HepG2 (cell line): Measurements from ENCODE around the gene UCN3. TPM values are rescaled to one million over a fixed set of nuclear protein-coding genes. Genes with fewer than 3 reads are reported as not detected.
A peak's percentile ranks its signal among the peaks of the same experiment; 100 is the strongest.

Experiments used
- CCDC6 ChIP-seq: sonication (generic); formaldehyde crosslinking; IDR thresholded peaks from 2 replicates; pipeline ENCODE4 v1.8.1; 2022; ENCODE audit warnings: mild to moderate bottlenecking, missing genetic modification reagents, moderate library complexity
- FOXJ3 ChIP-seq: sonication (generic); formaldehyde crosslinking; IDR thresholded peaks from 2 replicates; pipeline ENCODE4 v1.4.0; 2020; ENCODE audit warnings: missing genetic modification reagents, mild to moderate bottlenecking, borderline replicate concordance
- HDAC2 ChIP-seq: sonication (generic); formaldehyde crosslinking; IDR thresholded peaks from 2 replicates; pipeline ENCODE4 v1.4.0; 2020; ENCODE audit warnings: missing genetic modification reagents
- KLF16 ChIP-seq, 2 experiments: sonication (generic) in 1 of 2; formaldehyde crosslinking in 1 of 2; IDR thresholded peaks; 2 replicates each; pipeline versions ENCODE4 v1.6.1 to v1.8.0; 2016 to 2023; ENCODE audit warnings: missing genetic modification reagents in 2 of 2, missing compliant biosample characterization in 1 of 2
- MXI1 ChIP-seq: IDR thresholded peaks from 3 replicates; pipeline ENCODE4 v1.6.1; 2012; ENCODE audit warnings: low read depth, low read length, inconsistent platforms, borderline replicate concordance
- PHB2 ChIP-seq: fragments of 450-650 bp; IDR thresholded peaks from 2 replicates; pipeline ENCODE4 v1.6.1; 2018; ENCODE audit not compliant: partially characterized antibody
- PTBP1 ChIP-seq: fragments of 200-400 bp; formaldehyde crosslinking; IDR thresholded peaks from 2 replicates; pipeline ENCODE4 v1.6.1; 2018; ENCODE audit warnings: low read length, low read depth; ENCODE audit not compliant: poor library complexity, severe bottlenecking
- RAD21 ChIP-seq: fragments of 450-650 bp; formaldehyde crosslinking; IDR thresholded peaks from 2 replicates; pipeline ENCODE4 v1.5.0; 2020; ENCODE audit warnings: mild to moderate bottlenecking
- SALL2 ChIP-seq: sonication (generic); formaldehyde crosslinking; IDR thresholded peaks from 2 replicates; pipeline ENCODE4 v1.8.1; 2023; ENCODE audit warnings: mild to moderate bottlenecking, missing genetic modification reagents, inconsistent platforms
- SIN3B ChIP-seq: fragments of 150-350 bp; IDR thresholded peaks from 2 replicates; pipeline ENCODE4 v1.6.1; 2014; ENCODE audit warnings: low read length
- SIX1 ChIP-seq: sonication (generic); formaldehyde crosslinking; IDR thresholded peaks from 2 replicates; pipeline ENCODE4 v1.4.0; 2020; ENCODE audit warnings: missing genetic modification reagents, borderline replicate concordance
- ZNF382 ChIP-seq: sonication (generic); formaldehyde crosslinking; IDR thresholded peaks from 2 replicates; pipeline ENCODE4 v1.5.0; 2020; ENCODE audit warnings: missing genetic modification reagents, mild to moderate bottlenecking, borderline replicate concordance
- ZNF709 ChIP-seq: sonication (generic); formaldehyde crosslinking; IDR thresholded peaks from 2 replicates; pipeline ENCODE4 v1.5.0; 2020; ENCODE audit warnings: mild to moderate bottlenecking, missing genetic modification reagents
- ZNF724P ChIP-seq: sonication (generic); formaldehyde crosslinking; IDR thresholded peaks from 2 replicates; pipeline ENCODE4 v1.8.0; 2022; ENCODE audit warnings: missing genetic modification reagents, borderline replicate concordance
- ZNF749 ChIP-seq: sonication (generic); formaldehyde crosslinking; IDR thresholded peaks from 2 replicates; pipeline ENCODE4 v1.8.0; 2022; ENCODE audit warnings: mild to moderate bottlenecking, missing genetic modification reagents, moderate library complexity, borderline replicate concordance
- ZNF878 ChIP-seq: sonication (generic); formaldehyde crosslinking; IDR thresholded peaks from 2 replicates; pipeline ENCODE4 v1.8.1; 2023; ENCODE audit warnings: mild to moderate bottlenecking, missing genetic modification reagents, moderate library complexity
- polyA plus RNA-seq, 8 experiments: library from polyadenylated mRNA; depleted of rRNA in 3 of 8; stranded (reverse) in 7 of 8; unstranded in 1 of 8; fragments of >200 nt; fragmentation: Illumina TruSeq in 4 of 8; extraction: Trizol in 4 of 8; gene quantifications; 2 replicates each; pipeline versions ENCODE4 v1.2.1 to v1.2.3, GENCODE V29; 2011 to 2016; ENCODE audit warnings: low read depth in 4 of 8, missing spikeins in 1 of 8, mixed read lengths in 1 of 8; ENCODE audit not compliant: insufficient read depth in 1 of 8
- total RNA-seq, 5 experiments: library from RNA; depleted of rRNA; stranded (reverse); fragments of >200 nt; fragmentation: Illumina TruSeq; extraction: Trizol; gene quantifications; 2 replicates each; pipeline ENCODE4 v1.2.3, GENCODE V29; 2016; ENCODE audit warnings: low read depth in 1 of 5
- TF ChIP-seq, protein P1 (sequence below): sonication (generic); formaldehyde crosslinking; IDR thresholded peaks from 2 replicates; pipeline ENCODE4 v1.5.1; 2020; ENCODE audit warnings: mild to moderate bottlenecking, missing genetic modification reagents, moderate library complexity
- TF ChIP-seq, protein P2 (sequence below), 2 experiments: sonication (generic) in 1 of 2; formaldehyde crosslinking in 1 of 2; IDR thresholded peaks; 2 replicates each; pipeline versions ENCODE4 v1.5.1 to v1.6.1; 2011 to 2020; ENCODE audit warnings: borderline replicate concordance in 1 of 2, low read depth in 1 of 2, low read length in 1 of 2, mild to moderate bottlenecking in 1 of 2, missing genetic modification reagents in 1 of 2, moderate library complexity in 1 of 2
- TF ChIP-seq, protein P3 (sequence below): sonication (generic); formaldehyde crosslinking; IDR thresholded peaks from 2 replicates; pipeline ENCODE4 v1.4.0; 2020; ENCODE audit warnings: missing genetic modification reagents

Gene UCN3
- total and polyA plus RNA-seq, 2 of the 13 experiments (the other 11 are each of a cell fraction or from before 2014, with no cell fraction given), result not detected

DNA sequence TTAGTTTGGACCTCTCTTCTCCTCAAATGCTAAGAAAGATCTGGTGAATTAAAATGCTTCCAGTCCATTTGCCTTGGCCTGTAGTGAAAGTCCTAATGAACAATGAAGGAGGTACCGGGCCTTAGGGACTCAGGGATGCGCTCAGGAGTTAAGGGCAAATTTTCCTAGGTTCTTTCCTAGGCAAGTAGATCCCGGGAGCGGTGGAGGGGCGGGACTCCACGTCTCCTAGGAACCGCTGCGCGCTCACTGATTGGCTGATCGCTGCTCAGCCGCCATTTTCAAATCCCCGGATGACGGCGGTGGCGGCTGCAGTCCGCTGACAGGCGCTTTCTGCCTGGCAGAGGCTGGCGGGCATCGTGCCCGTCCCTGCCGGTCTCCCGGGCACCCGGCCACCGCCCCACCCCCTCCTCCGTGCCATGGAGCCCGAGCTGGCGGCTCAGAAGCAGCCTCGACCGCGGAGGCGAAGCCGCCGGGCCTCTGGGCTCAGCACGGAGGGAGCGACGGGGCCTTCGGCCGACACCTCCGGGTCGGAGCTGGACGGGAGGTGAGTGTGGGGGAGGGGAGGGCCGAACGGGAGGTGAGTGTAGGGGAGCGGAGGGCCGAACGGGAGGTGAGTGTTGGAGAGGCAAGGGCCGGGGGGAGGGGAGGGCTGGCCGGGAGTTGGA lies 47.6 kb downstream of the UCN3 start, which contains the start of gene NET1 (continued):
- TF ChIP-seq, protein P1, sequence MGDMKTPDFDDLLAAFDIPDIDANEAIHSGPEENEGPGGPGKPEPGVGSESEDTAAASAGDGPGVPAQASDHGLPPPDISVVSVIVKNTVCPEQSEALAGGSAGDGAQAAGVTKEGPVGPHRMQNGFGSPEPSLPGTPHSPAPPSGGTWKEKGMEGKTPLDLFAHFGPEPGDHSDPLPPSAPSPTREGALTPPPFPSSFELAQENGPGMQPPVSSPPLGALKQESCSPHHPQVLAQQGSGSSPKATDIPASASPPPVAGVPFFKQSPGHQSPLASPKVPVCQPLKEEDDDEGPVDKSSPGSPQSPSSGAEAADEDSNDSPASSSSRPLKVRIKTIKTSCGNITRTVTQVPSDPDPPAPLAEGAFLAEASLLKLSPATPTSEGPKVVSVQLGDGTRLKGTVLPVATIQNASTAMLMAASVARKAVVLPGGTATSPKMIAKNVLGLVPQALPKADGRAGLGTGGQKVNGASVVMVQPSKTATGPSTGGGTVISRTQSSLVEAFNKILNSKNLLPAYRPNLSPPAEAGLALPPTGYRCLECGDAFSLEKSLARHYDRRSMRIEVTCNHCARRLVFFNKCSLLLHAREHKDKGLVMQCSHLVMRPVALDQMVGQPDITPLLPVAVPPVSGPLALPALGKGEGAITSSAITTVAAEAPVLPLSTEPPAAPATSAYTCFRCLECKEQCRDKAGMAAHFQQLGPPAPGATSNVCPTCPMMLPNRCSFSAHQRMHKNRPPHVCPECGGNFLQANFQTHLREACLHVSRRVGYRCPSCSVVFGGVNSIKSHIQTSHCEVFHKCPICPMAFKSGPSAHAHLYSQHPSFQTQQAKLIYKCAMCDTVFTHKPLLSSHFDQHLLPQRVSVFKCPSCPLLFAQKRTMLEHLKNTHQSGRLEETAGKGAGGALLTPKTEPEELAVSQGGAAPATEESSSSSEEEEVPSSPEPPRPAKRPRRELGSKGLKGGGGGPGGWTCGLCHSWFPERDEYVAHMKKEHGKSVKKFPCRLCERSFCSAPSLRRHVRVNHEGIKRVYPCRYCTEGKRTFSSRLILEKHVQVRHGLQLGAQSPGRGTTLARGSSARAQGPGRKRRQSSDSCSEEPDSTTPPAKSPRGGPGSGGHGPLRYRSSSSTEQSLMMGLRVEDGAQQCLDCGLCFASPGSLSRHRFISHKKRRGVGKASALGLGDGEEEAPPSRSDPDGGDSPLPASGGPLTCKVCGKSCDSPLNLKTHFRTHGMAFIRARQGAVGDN, result peak; percentile 81
- TF ChIP-seq MXI1, result peak; percentile 93; the same call in 1 of the 3 replicates
- TF ChIP-seq RAD21 (CRISPR knock-in tag), result no peak
- TF ChIP-seq SALL2, result peak; percentile 82
- TF ChIP-seq HDAC2 (CRISPR knock-in tag), result peak; percentile 44; the same call in 1 of the 2 replicates
- TF ChIP-seq SIN3B, result peak; percentile 94
- TF ChIP-seq SIX1 (CRISPR knock-in tag), result no peak
- no peak for TF ChIP-seq ZNF382 (CRISPR knock-in tag)
- TF ChIP-seq PTBP1, result no peak
- TF ChIP-seq ZNF724P (CRISPR knock-in tag), result peak; percentile 60; the same call in 1 of the 2 replicates
- TF ChIP-seq, protein P2, sequence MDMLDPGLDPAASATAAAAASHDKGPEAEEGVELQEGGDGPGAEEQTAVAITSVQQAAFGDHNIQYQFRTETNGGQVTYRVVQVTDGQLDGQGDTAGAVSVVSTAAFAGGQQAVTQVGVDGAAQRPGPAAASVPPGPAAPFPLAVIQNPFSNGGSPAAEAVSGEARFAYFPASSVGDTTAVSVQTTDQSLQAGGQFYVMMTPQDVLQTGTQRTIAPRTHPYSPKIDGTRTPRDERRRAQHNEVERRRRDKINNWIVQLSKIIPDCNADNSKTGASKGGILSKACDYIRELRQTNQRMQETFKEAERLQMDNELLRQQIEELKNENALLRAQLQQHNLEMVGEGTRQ (IDR thresholded peaks at IDR 0.05; ENCODE audit: low read depth, low read length), result no peak
- TF ChIP-seq, protein P2 (CRISPR knock-in tag; IDR thresholded peaks at IDR 0.05; ENCODE audit: borderline replicate concordance), result no peak
- no peak for TF ChIP-seq CCDC6
- no peak for TF ChIP-seq PHB2
- peak in 1 of 2 experiments; percentile 67; a peak in 2 of 4 replicates for TF ChIP-seq KLF16 (CRISPR knock-in tag; IDR thresholded peaks at IDR 0.05)
- TF ChIP-seq, protein P3, sequence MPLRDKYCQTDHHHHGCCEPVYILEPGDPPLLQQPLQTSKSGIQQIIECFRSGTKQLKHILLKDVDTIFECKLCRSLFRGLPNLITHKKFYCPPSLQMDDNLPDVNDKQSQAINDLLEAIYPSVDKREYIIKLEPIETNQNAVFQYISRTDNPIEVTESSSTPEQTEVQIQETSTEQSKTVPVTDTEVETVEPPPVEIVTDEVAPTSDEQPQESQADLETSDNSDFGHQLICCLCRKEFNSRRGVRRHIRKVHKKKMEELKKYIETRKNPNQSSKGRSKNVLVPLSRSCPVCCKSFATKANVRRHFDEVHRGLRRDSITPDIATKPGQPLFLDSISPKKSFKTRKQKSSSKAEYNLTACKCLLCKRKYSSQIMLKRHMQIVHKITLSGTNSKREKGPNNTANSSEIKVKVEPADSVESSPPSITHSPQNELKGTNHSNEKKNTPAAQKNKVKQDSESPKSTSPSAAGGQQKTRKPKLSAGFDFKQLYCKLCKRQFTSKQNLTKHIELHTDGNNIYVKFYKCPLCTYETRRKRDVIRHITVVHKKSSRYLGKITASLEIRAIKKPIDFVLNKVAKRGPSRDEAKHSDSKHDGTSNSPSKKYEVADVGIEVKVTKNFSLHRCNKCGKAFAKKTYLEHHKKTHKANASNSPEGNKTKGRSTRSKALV (CRISPR knock-in tag), result no peak
- TF ChIP-seq ZNF709 (CRISPR knock-in tag), result 0 out of 2 replicates have a peak, but pooled peaks have one; percentile 49
- TF ChIP-seq FOXJ3, result no peak
- peak; percentile 85 for TF ChIP-seq ZNF749 (CRISPR knock-in tag)
- TF ChIP-seq ZNF878, result 0 out of 2 replicates have a peak, but pooled peaks have one; percentile 43
